Measurements from ENCODE around the gene DOCK2. TPM values are rescaled to one million over a fixed set of nuclear protein-coding genes. Genes with fewer than 3 reads are reported as not detected.

DOCK2 gene
- total RNA-seq, 2 experiments from 2014 or later = 161 to 205 TPM

DNA sequence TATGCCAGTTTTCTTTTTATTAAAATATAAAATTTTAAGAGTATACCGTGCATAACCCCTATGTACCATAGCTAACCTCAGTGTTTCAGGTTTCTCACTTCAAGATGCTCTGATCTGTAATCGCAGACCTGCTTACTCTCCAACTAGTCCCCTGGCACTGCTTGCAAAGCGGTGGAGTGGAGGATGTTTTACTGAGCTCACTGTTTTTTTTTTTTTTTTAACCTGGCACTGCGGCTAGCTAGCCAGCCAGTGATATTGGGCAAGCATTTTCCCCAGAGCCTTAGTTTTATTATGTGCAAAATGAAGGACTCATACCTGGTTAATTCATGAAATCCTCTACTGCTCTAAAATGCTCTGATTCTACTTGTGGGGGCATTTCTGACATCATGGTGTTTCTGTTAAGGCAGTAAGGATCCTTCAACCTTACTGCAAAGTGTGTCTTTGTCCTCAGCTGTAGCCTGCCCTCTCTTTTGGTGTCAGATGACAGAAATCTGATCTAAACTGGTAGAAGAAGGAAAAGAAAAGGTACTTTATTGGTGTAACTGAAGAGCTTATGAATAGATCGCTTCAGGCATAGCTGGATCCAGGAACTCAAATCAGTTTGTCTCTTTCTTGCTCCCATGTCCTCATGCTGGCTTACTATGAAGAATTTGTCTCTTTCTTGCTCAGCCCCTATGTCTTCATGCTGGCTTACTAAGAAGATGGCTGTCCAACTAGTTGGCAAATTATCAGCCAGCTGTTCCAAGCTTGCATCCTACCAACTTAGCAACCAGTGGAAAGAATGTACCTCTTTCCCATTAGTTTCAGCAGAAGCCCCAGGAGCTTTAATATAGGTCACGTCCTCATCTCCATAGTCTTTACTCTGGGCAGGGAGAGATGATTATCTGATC is 59.8 kb downstream of the DOCK2 start:
- TF ChIP-seq EZH2phosphoT487 (IDR thresholded peaks at IDR 0.05; ENCODE audit: borderline replicate concordance, low read depth, low read length) = no peak
- TF ChIP-seq CTCF (conservative IDR thresholded peaks at IDR 0.05; ENCODE audit: low read length) = no peak
- no TSS peak for BruUV-seq (replicated peaks)
- Histone ChIP-seq H3K4me1 (ENCODE audit: insufficient read depth, low read length, poor library complexity, severe bottlenecking) (no peaks in the 10 kb centered on the region), H3K27ac (ENCODE audit: low read depth, low read length, poor library complexity, severe bottlenecking) (no peak overlapping the region), H3K9me3 (ENCODE audit: low read length) (no peaks in the 10 kb centered on the region), H3K4me2 (ENCODE audit: low read length) (no peak overlapping the region), H4K20me1 (ENCODE audit: insufficient read depth, low read length) (no peaks in the 10 kb centered on the region), H3K36me3 (ENCODE audit: insufficient read depth, low read length) (peaks cover 98% of the 10 kb centered on the region), H3K79me2 (ENCODE audit: insufficient read depth, low read depth, low read length) (no peaks in the 10 kb centered on the region), H3K4me3 (ENCODE audit: low read depth, low read length, poor library complexity, severe bottlenecking) (no peak overlapping the region), H3K9me2 (ENCODE audit: insufficient read depth, low read length) (no peaks in the 10 kb centered on the region), H2AFZ (ENCODE audit: low read length) (no peak overlapping the region)
- no peak for DNase-seq (ENCODE audit: low spot score)
- intact Hi-C loops (cut with micrococcal nuclease; ENCODE audit: unreplicated experiment) = no loop called here
- ChIA-PET CTCF (ENCODE audit: unreplicated experiment) (no interaction called here), POLR2A (interaction anchor here (0.6 to 1.9 kb wide), 4 partner anchors 9 to 112 kb away, joined by 3 to 5 read pairs (median 3); no protein-coding TSS in a partner anchor)

- ChIA-PET POLR2A (interaction anchor here (0.6 to 1.9 kb wide), 4 partner anchors 9 to 113 kb away, joined by 3 to 5 read pairs (median 3); no protein-coding TSS in a partner anchor), CTCF (ENCODE audit: unreplicated experiment) (no interaction called here)
- Histone ChIP-seq H3K79me2 (ENCODE audit: insufficient read depth, low read depth, low read length) (no peaks in the 10 kb centered on the region), H4K20me1 (ENCODE audit: insufficient read depth, low read length) (no peaks in the 10 kb centered on the region), H3K36me3 (ENCODE audit: insufficient read depth, low read length) (peaks cover 98% of the 10 kb centered on the region), H3K9me3 (ENCODE audit: low read length) (no peaks in the 10 kb centered on the region), H2AFZ (ENCODE audit: low read length) (no peak overlapping the region), H3K27ac (ENCODE audit: low read depth, low read length, poor library complexity, severe bottlenecking) (no peak overlapping the region), H3K4me3 (ENCODE audit: low read depth, low read length, poor library complexity, severe bottlenecking) (no peak overlapping the region), H3K4me2 (ENCODE audit: low read length) (no peak overlapping the region), H3K4me1 (ENCODE audit: insufficient read depth, low read length, poor library complexity, severe bottlenecking) (peaks cover 5% of the 10 kb centered on the region), H3K9me2 (ENCODE audit: insufficient read depth, low read length) (no peaks in the 10 kb centered on the region)
- DNase-seq (ENCODE audit: low spot score) = no peak
- intact Hi-C loops (cut with micrococcal nuclease; ENCODE audit: unreplicated experiment) = no loop called here
- TF ChIP-seq EZH2phosphoT487 (IDR thresholded peaks at IDR 0.05; ENCODE audit: borderline replicate concordance, low read depth, low read length) (no peak), CTCF (conservative IDR thresholded peaks at IDR 0.05; ENCODE audit: low read length) (no peak)
- BruUV-seq (replicated peaks) = no TSS peak
Measured at GRCh38 chr5:169697511-169697890, 60.4 kb downstream of the DOCK2 start.

- no peak for DNase-seq (ENCODE audit: low spot score)
- no peaks in the 10 kb centered on the region for H3K79me2 ChIP-seq (ENCODE audit: insufficient read depth, low read depth, low read length)
- BruUV-seq (replicated peaks) = no TSS peak
- peaks cover 10% of the 10 kb centered on the region for H3K4me1 ChIP-seq (ENCODE audit: insufficient read depth, low read length, poor library complexity, severe bottlenecking)
- H3K27ac ChIP-seq (ENCODE audit: low read depth, low read length, poor library complexity, severe bottlenecking) = no peak overlapping the region
- H3K9me3 ChIP-seq (ENCODE audit: low read length) = no peaks in the 10 kb centered on the region
- ChIA-PET CTCF (ENCODE audit: unreplicated experiment) (no interaction called here), POLR2A (interaction anchor here (0.5 to 1.9 kb wide), 3 partner anchors 9 to 397 kb away, joined by 3 to 5 read pairs (median 3); no protein-coding TSS in a partner anchor)
- TF ChIP-seq CTCF (conservative IDR thresholded peaks at IDR 0.05; ENCODE audit: low read length) (no peak), EZH2phosphoT487 (IDR thresholded peaks at IDR 0.05; ENCODE audit: borderline replicate concordance, low read depth, low read length) (no peak)
- H3K9me2 ChIP-seq (ENCODE audit: insufficient read depth, low read length) = no peaks in the 10 kb centered on the region
- H3K36me3 ChIP-seq (ENCODE audit: insufficient read depth, low read length) = peaks cover 98% of the 10 kb centered on the region
- intact Hi-C loops (cut with micrococcal nuclease; ENCODE audit: unreplicated experiment) = no loop called here
- no peak overlapping the region for H3K4me2 ChIP-seq (ENCODE audit: low read length)
- no peaks in the 10 kb centered on the region for H4K20me1 ChIP-seq (ENCODE audit: insufficient read depth, low read length)
- no peak overlapping the region for H2AFZ ChIP-seq (ENCODE audit: low read length)
- H3K4me3 ChIP-seq (ENCODE audit: low read depth, low read length, poor library complexity, severe bottlenecking) = no peak overlapping the region
Measured at GRCh38 chr5:169697976-169698375, 60.9 kb downstream of the DOCK2 start.

Data from OCI-LY7 (cell line).